HG03045 (cell line): ENCODE measurements around the gene KDM4C.
"Not testable (repeated sequence)": the region's sequence is repeated elsewhere in the genome, so short reads cannot be mapped to it uniquely, and the experiment has no call there.

ENCODE experiments used
- ATAC-seq: cut with Tn5 transposase; IDR thresholded peaks from one replicate; pipeline ENCODE4 v1.9.1; 2021; ENCODE audit warnings: mild to moderate bottlenecking, moderate library complexity; ENCODE audit not compliant: unreplicated experiment

Gene KDM4C

GRCh38 chr9:6763244-6763643, 5.5 kb downstream of the KDM4C start:
- no peak for ATAC-seq

- no peak for ATAC-seq
Observed at GRCh38 chr9:6764011-6764410, 6.2 kb downstream of the KDM4C start.

- no peak for ATAC-seq
Observed at GRCh38 chr9:6764523-6764922, 6.8 kb downstream of the KDM4C start.

- no peak for ATAC-seq
Observed at GRCh38 chr9:6764950-6765349, 7.2 kb downstream of the KDM4C start.

DNA sequence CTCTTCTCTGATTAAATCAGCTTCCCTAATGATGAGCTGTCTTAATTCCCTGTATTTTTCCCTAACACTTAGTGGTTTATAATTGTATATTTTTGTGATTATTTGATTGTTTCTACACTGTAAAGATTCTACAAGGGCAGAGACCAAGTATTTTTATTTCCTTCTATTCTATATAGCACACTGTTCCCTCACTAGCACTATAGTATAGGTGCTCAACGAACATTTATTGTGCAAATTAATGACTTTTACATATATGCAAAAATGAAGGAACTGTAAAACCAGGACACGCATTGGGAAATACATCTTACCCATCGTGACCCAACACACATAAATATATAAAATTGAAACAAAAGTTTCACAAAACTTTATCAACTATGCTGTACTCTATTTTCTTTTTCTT, 7.6 kb downstream of the KDM4C start:
- ATAC-seq: no peak

DNA sequence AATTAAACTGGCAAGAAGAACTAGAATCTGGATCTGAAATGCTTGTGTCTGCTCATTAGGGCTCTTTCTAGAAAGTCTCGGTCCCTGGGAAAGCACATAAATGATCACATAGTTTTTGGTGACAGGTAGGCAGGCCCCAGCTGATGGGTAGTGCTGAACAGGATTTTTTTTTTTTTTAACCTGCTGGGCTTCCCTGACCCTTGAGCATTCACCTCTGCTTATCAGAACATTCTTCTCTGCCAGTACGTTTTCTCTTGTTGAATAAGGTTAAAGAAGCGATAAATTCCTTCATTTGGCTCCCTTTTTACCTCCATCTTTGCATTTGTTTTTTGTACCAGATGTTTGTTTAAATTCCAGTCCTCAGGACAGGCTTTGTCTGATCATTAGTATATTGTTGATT, 8.8 kb downstream of the KDM4C start:
- ATAC-seq: no peak

- ATAC-seq: not testable (repeated sequence)
Observed at GRCh38 chr9:6768587-6768986, 10.8 kb downstream of the KDM4C start.

DNA sequence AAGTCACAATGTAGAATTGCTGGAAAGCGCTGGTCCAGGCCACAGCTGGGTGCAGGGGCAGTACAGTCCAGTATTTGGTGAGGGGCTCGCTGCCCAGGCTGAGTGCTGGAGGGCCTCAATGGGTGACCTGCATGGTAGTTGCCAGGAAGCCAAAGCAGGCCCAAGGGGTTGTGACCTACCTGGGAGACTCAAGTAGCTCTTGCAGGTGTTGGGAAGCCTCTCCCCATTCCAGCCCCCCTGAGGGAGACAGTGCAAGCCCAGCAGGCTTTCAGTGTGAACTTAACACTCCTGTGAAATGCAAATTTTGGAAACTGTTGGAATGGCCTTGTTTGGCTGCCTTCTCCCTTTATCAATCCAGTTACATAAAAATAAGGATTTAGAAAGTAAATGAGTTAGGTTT, 13.9 kb downstream of the KDM4C start:
- no peak for ATAC-seq

- ATAC-seq: no peak
Observed at GRCh38 chr9:6777213-6777902, 19.6 kb downstream of the KDM4C start.

DNA sequence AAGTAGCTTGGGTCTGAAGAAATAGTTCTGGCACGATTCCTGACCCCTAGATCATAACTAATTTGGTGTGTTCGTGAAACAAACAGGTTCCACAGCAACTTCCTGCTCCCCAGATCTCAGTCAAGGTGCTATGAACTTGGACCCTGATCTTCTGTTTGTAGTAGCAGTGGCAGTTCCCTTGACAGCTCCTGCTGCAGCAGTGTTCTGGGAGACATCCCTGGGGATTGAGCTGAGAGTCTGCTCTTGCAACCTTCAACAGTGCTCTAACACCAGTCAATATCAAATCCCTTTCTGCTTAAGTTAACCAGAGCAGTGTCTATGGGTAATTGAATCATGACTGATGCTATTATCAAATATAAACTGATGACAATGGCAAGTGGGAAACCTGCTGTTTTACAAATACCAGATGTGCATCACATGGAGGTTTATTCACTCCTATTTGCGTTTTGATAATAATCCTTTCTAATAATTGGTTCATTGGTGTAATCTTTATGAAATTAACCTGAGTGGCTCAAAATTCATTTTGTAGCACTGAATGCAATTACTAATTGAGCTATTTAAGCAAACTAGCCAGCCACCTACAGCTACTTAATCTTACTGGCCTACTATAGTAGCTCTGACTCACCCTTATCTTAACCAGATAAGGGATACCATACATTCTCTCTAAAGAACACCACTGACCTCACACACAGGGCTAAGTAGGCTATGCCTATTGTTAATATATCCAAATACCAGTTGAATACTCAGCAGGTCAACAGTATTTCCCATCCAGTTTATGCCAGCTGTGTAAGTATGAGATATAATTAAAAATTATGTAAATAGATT, 21.9 kb downstream of the KDM4C start:
- ATAC-seq: no peak

DNA sequence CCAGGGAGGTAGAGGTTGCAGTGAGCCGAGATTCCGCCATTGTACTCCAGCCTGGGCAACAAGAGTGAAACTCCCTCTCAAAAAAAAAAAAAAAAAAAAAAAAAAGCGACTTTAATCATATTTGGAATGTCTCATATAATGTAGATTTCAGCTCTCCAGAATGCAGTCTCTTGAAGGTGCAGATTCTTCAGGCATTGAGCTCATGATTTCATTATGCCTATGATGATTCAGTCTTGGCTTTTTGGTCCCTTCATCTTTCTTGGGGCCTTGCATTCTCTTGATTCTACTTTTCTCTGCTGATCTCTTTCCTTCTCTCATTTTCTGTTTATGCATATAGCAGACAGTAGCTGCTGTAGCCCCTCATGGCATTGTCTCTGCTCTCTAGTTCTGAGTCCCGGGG, 22.9 kb downstream of the KDM4C start:
- ATAC-seq: no peak

- no peak for ATAC-seq
Observed at GRCh38 chr9:6781476-6781875, 23.7 kb downstream of the KDM4C start.

DNA sequence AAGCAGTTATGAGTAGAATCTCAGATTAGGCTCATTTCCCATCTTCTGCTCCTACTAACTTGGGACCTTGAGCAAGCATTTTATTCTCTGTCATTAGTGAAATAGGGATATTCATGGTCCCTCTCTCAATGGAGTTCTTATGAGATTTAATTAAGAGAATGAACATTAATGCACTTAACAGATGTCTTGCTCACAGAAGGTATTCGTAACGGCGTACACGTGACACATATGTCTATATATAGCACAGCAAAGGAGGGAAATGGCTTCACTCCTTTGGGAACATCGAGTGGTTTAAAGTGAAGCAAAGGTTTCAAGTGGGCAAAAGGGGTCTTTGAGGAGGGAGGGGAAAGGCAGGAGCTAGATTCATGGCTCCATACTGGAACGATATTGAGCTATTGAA, 24.6 kb downstream of the KDM4C start:
- ATAC-seq: no peak

GRCh38 chr9:6782981-6783380, 25.2 kb downstream of the KDM4C start:
- ATAC-seq: no peak

DNA sequence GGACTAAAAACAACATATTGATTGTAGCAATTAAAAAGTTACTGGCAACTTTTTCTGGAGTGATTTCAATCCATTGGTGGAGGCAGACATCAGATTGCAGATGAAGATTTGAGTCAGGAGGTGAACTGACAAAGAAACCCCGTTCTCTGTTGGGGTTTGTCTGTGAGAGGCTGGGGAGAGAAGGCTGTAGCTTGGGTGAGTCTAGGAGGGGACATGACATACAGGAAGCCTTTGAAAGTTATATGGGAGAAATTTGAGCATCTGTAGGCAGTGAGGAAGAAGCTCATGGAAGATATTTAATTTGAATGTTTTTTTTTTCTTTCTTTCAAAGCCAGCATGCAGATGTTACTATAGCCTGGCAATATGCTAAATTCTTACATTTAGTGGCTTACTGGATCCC, 26.0 kb downstream of the KDM4C start:
- no peak for ATAC-seq

- ATAC-seq: no peak
Observed at GRCh38 chr9:6785682-6786081, 27.9 kb downstream of the KDM4C start.

DNA sequence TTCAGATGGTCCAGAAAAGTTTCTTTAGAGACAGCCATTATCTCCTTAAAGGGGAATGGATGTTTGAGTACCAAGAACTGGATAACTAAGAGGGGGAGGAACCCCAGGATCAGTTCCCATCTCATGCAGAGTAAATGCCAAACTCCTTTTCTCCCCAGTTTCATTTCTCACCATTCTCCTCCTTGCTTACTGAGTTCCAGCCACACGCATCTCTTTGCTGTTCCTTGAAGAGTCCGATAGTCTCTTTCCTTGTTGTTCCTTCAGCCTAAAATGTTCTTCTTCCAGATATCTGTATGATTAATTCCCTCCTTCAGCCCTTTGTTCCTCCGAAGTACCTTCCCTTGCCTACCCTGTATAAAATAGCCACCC, 30.0 kb downstream of the KDM4C start:
- no peak for ATAC-seq

DNA sequence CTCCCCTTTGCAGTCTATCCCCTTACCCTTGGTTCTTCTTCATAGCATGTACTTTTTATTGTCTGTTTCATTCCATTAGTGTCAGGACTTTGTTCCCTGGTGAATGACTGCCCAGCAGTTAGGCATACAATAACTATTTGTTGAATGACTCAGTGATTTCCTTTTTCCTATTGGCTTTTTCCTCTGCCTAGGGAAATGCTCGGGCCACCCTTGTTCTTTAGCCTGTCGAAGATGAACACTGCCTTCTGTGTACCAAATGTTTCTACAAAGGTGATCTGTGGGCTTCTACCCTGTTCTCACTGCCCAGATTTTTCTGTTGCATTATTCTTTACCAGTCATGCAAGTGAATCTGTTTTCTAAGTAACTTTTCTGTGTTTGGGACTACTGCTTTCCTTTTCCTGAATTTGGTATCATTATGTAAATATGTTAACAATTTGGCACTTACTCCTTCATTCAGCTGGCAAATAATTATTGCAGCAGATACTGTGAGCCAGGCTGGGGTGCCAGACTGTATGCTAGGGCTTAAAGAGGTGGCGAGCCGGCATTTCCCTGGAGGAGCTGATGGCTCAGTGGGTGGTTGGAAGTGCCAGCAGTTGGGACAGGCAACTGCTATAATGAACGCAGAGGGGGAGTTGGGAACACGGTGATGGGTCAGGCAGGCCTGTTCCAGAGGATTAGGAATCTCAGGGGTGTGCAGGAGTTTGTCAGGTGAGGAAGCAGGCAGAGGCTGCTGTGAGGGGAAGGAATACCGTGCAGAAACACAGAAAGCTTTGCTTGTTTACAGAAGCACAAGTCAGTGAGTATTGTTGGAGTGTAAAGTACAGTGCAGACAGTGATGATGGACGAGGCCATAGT, 30.6 kb downstream of the KDM4C start:
- ATAC-seq: no peak

- ATAC-seq: not testable (repeated sequence)
Observed at GRCh38 chr9:6789017-6789338, 31.2 kb downstream of the KDM4C start.

GRCh38 chr9:6790866-6791265, 33.1 kb downstream of the KDM4C start:
- no peak for ATAC-seq

DNA sequence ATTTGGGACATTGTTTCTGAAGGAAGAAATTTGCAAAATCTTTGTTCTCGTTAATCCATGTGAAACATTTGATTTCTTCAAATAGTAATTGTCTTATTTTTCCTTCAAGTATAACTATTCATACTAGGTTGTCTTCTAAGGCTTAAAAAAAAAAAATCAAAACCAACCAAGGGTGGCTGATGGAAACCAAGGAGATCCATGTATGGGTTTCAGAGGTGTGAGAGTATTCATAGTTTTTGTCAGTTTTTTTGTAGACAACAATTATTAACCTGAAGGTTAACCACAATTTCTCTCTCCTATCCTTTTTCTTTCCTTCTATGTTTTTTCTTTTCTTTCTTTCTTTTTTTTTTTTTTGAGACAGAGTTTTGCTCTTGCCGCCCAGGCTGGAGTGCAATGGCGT, 35.4 kb downstream of the KDM4C start:
- ATAC-seq: no peak

DNA sequence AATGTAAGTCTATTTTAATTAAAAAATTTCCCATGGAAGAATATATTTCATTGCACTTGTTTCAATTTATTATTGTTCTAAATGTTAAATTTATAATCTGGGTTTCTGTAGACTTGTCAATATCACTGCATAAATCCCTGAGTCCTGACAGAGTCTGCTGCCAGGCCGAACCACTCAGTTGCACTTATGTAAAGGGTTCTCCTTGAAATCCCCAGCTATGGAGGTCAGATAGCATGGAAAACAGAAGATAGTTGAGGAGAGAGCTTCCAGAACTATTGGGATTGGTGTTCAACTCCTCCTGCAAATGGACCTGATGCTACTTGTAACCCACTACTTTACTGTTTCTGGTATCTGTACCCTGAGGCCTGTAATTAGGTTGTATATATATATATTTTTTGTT, 37.2 kb downstream of the KDM4C start:
- no peak for ATAC-seq
